ENCODE measurements around the gene ELAC2. TPM values are rescaled to one million over a fixed set of nuclear protein-coding genes. Genes with fewer than 3 reads are reported as not detected.

ELAC2 gene
- total and polyA plus RNA-seq, 10 of the 15 experiments (the other 5 are each of a cell fraction or from before 2014, with no cell fraction given): 5.1 to 146 (median 79.4) TPM

DNA sequence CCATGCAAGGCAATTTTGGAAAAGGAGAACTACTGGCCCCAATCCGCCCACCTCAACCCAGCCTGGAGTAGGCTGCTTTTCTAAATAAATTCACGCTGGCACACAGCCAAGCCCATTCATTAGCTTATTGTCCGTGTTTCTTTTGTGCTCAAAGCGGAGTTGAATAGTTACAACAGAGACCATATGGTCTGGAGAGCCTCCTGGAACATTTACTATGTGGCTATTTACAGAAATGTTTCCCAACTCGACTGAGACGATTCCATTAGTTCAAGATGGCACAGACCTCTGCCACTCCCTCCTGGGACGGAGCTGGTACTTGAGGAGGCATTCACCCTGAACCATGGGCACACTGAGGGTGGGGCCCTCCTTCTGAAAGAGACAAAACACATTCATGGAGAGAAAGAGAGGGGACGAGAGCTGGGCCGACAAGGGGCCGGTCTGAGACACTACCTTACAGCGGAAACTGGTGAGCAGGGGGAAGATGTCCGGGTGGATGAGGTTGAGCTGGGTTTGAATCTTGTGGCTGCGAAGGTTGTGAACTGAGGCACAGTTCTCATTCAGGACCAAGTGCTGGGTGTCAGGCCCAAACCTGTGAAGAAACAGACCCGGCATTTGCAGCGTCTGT, 15.7 kb downstream of the ELAC2 start (continued):
- TF ChIP-seq, protein P1, sequence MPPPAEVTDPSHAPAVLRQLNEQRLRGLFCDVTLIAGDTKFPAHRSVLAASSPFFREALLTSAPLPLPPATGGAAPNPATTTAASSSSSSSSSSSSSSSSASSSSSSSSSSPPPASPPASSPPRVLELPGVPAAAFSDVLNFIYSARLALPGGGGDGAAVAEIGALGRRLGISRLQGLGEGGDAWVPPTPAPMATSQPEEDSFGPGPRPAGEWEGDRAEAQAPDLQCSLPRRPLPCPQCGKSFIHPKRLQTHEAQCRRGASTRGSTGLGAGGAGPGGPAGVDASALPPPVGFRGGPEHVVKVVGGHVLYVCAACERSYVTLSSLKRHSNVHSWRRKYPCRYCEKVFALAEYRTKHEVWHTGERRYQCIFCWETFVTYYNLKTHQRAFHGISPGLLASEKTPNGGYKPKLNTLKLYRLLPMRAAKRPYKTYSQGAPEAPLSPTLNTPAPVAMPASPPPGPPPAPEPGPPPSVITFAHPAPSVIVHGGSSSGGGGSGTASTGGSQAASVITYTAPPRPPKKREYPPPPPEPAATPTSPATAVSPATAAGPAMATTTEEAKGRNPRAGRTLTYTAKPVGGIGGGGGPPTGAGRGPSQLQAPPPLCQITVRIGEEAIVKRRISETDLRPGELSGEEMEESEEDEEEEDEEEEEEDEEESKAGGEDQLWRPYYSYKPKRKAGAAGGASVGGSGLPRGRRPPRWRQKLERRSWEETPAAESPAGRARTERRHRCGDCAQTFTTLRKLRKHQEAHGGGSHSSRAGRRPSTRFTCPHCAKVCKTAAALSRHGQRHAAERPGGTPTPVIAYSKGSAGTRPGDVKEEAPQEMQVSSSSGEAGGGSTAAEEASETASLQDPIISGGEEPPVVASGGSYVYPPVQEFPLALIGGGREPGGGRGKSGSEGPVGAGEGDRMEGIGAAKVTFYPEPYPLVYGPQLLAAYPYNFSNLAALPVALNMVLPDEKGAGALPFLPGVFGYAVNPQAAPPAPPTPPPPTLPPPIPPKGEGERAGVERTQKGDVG (CRISPR knock-in tag; IDR thresholded peaks at IDR 0.05): no peak

DNA sequence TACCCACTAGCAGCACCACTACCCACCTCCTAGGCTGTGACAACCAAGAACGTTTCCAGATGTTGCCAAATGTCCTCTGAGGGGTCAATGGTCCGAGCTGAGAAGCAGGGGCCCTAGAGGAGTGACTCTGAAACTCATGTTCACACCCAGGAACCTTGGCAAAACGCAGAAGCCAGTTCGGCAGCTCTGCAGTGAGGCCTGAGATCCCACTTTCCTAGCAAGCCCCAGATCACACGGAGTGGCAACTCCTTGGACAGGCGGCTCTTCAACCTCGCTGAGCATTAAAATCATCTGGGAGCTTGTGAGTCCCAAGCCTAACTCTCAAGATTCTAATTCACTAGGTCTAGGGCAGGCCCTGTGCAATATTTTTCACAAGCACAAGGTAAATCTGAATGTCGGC, 17.3 kb downstream of the ELAC2 start:
- 94% methylated on average over 8 of the region's 8 CpGs for WGBS (ENCODE audit: insufficient coverage, insufficient replicate concordance, low lambda C conversion rate, missing lambda C conversion rate)
- Histone ChIP-seq H4K20me1 (ENCODE audit: control insufficient read depth, insufficient read depth) (no peaks in the 10 kb centered on the region), H2AFZ (ENCODE audit: control insufficient read depth, low read depth, low read length) (no peak overlapping the region), H3K79me2 (ENCODE audit: control insufficient read depth, insufficient read depth, low read length) (no peaks in the 10 kb centered on the region), H3K9me3 (replicated peaks; ENCODE audit: control insufficient read depth, insufficient read depth, low read length) (no peaks in the 10 kb centered on the region), H3K36me3 (ENCODE audit: control insufficient read depth in 2 of 2, insufficient read depth in 2 of 2, low read length in 1 of 2) (peaks cover 33 to 55% of the 10 kb centered on the region in 2 experiments), H3K4me3 (no peak overlapping the region), H3K27ac (ENCODE audit: control insufficient read depth, insufficient read depth) (no peak overlapping the region), H3K4me2 (ENCODE audit: control insufficient read depth, insufficient read depth) (no peak overlapping the region), H3K27me3 (replicated peaks in 1 of 2; ENCODE audit: control insufficient read depth in 2 of 2, insufficient read depth in 2 of 2, low read length in 1 of 2) (no peaks in the 10 kb centered on the region), H3K4me1 (ENCODE audit: control insufficient read depth, insufficient read depth, low read length) (no peaks in the 10 kb centered on the region), H3K9ac (ENCODE audit: control insufficient read depth, insufficient read depth, low read length) (no peak overlapping the region)
- FAIRE-seq (no peak), ATAC-seq (no peak), DNase-seq (ENCODE audit: low read depth, low spot score) (no peak)
- TF ChIP-seq HDAC2 (IDR thresholded peaks at IDR 0.05) (no peak), NBN (IDR thresholded peaks at IDR 0.05) (no peak), STAT1 (conservative IDR thresholded peaks at IDR 0.05) (no peak), ZNF217 (IDR thresholded peaks at IDR 0.05) (no peak), CEBPB (IDR thresholded peaks at IDR 0.05; ENCODE audit: borderline replicate concordance in 1 of 2, low read depth in 2 of 2, low read length in 2 of 2) (no peak), POLR2A (IDR thresholded peaks at IDR 0.05; ENCODE audit: low read depth, low read length) (peak; percentile 52; the same call in 1 of the 2 replicates), KLF5 (IDR thresholded peaks at IDR 0.05; ENCODE audit: partially characterized antibody) (no peak)
- TF ChIP-seq, protein P2, sequence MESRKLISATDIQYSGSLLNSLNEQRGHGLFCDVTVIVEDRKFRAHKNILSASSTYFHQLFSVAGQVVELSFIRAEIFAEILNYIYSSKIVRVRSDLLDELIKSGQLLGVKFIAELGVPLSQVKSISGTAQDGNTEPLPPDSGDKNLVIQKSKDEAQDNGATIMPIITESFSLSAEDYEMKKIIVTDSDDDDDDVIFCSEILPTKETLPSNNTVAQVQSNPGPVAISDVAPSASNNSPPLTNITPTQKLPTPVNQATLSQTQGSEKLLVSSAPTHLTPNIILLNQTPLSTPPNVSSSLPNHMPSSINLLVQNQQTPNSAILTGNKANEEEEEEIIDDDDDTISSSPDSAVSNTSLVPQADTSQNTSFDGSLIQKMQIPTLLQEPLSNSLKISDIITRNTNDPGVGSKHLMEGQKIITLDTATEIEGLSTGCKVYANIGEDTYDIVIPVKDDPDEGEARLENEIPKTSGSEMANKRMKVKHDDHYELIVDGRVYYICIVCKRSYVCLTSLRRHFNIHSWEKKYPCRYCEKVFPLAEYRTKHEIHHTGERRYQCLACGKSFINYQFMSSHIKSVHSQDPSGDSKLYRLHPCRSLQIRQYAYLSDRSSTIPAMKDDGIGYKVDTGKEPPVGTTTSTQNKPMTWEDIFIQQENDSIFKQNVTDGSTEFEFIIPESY (IDR thresholded peaks at IDR 0.05): no peak
- ChIA-PET SMC1A (ENCODE audit: uncharacterized antibody, unreplicated experiment) (no interaction called here), CTCF (interaction anchor here (2.2 kb wide), 1 partner anchor 258 kb away, joined by 10 read pairs; no protein-coding TSS in a partner anchor), POLR2A (no interaction called here), RAD21 (ENCODE audit: unreplicated experiment) (no interaction called here)
- no TSS peak for BruUV-seq (replicated peaks)
- in situ Hi-C loops (cut with MboI): no loop called here
- intact Hi-C loops (cut with micrococcal nuclease; ENCODE audit: unreplicated experiment): loop anchor here (5.0 to 10.0 kb wide), 3 partner anchors 258 to 456 kb away; no protein-coding TSS in a partner anchor

Measured in GM12878 (cell line).